Stimulated activated CD8-positive, alpha-beta memory T cell treated with anti-CD3 and anti-CD28 coated beads, Interleukin-12 subunit alpha, Interleukin-12 subunit beta, amount 100 ng/mL, for 24 hours (primary cell): Measurements from ENCODE around the gene GULP1.

ENCODE experiments used
- DNase-seq: peaks from one replicate; pipeline ENCODE4 v3.0.0-alpha.2; 2020; ENCODE audit errors: extremely low read depth

The GULP1 gene

DNA sequence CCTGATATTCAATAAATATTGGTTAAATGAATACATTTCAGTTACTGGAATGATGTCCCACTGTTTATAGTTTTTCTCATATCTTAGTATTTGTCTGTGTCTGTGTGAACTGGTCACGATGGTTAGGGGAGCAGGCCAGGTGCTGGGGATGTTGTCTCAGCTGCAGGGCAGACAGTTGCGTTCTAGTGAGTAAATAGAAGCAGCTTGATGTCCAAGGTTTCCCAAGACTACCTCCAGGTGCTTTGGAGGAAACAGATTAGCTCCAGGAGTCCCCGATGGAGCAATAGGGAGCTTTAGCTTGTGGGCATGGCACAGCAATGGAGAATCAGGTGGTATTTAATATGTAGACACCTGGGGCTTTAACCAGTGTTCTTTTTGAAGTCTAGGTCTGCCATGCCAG is 75.5 kb downstream of the GULP1 start:
- DNase-seq: no peak

GRCh38 chr2:188369365-188369764 is 77.7 kb downstream of the GULP1 start:
- no peak for DNase-seq

DNA sequence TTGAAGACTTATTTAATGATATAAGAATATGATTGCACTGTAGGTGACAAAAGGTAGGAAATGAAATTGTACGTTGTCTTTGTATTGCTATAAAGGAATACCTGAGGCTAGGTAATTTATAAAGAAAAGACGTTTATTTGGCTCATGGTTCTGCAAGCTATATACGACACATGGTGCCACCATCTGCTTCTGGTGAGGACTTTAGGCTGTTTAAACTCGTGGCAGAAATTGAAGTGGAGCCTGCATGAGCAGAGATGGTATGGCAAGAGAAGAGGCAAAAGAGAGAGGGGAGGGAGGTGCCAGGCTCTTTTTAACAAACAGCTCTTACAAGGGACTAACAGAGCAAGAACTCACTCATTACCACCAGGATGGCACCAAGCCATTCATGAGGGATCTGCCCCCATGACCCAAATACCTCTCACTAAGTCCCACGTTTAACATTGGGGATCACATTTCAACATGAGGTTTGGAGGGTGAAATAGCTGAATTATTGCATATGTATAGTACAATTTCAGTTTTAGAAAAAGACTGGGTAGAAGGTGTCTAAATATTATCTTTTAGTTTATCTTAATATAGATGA is 86.8 kb downstream of the GULP1 start:
- DNase-seq: no peak

GRCh38 chr2:188379748-188380147 is 88.1 kb downstream of the GULP1 start:
- no peak for DNase-seq

- no peak for DNase-seq
Measured at GRCh38 chr2:188380280-188380679, 88.6 kb downstream of the GULP1 start.

DNA sequence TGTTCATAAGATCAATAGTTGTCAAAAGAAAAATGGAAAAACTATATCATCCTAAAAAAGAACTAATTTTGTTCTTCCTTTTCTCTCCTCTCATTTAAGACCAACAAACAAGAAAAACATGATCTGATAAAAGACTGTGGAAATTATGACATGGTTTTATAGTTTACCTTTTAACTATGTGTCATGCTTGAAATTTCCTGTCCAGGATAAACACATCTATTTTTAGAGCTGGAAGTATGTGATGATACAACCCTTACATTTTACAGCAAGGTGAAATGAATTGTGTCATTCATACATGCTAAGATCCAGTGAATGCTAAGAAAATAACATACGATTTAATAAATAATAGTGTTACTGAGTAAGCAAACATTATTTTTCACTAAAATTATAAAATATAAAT is 89.9 kb downstream of the GULP1 start:
- no peak for DNase-seq

- DNase-seq: no peak
Measured at GRCh38 chr2:188382107-188382506, 90.4 kb downstream of the GULP1 start.

DNA sequence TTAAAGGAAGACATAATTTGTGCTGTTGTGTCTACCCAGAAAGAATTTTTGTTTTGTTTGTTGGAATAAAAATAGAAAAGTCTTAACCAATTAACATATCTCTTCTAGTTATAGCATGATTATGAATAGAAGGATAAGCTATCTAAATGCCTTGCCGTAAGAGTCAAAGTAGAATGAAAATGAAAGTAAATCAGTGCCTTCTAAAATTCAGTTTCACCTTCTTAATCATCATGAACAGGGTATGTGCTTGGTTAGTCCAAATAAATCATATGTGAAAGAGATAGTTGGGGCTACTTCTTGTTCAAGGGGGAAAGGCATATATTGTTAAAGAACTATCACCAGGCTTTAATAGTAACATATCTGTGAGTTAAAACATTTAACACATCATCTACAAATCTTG is 91.5 kb downstream of the GULP1 start:
- no peak for DNase-seq

- DNase-seq: no peak
Measured at GRCh38 chr2:188385857-188386256, 94.2 kb downstream of the GULP1 start.

DNA sequence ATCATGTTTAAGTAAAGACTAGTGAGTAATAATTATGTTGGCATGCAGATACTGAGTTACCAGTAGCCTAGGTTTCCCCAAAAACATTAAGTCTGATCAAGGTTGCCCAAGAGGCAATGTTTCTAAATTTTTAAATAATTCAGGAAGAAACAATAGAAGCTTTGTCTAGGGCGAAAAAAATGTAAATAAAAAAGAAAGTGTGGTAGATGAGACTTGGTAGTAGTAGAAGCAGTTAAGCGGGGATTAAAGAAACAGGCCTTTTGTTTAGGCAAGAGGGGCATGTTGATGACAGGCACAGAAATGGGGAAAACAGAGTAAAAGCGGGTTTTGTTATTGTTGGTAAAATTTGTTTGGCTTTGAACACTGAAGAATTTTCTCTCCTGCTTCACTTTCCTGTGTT is 97.2 kb downstream of the GULP1 start:
- no peak for DNase-seq

- no peak for DNase-seq
Measured at GRCh38 chr2:188391354-188391753, 99.7 kb downstream of the GULP1 start.

GRCh38 chr2:188394931-188395472 is 103.3 kb downstream of the GULP1 start:
- no peak for DNase-seq

- no peak for DNase-seq
Measured at GRCh38 chr2:188395903-188396689, 104.4 kb downstream of the GULP1 start.

GRCh38 chr2:188399159-188399558 is 107.5 kb downstream of the GULP1 start:
- DNase-seq: no peak

DNA sequence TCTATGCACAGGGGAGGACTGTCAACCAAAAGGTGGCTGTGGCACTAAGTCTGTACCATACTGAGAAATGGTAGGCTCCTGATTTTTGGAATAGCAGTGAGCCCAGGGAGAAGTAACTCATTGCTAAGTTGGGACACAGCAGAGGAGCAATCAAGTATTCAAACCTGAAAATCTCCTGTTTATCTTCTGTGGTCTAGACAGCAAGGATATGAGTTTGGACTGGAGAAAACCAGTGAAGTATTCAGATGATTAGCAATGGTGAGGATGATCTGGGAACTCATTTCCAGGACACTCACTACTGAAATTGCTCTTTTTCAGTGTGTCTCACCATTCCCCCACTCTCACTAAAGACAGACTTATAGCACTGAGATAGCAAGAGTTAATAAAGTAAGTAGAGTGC is 112.0 kb downstream of the GULP1 start:
- no peak for DNase-seq

GRCh38 chr2:188404341-188405004 is 112.8 kb downstream of the GULP1 start:
- no peak for DNase-seq

- DNase-seq: no peak
Measured at GRCh38 chr2:188406414-188406813, 114.7 kb downstream of the GULP1 start.

- DNase-seq: no peak
Measured at GRCh38 chr2:188410504-188411235, 119.0 kb downstream of the GULP1 start.

- DNase-seq: no peak
Measured at GRCh38 chr2:188412190-188412589, 120.5 kb downstream of the GULP1 start.

- no peak for DNase-seq
Measured at GRCh38 chr2:188414411-188414810, 122.7 kb downstream of the GULP1 start.

DNA sequence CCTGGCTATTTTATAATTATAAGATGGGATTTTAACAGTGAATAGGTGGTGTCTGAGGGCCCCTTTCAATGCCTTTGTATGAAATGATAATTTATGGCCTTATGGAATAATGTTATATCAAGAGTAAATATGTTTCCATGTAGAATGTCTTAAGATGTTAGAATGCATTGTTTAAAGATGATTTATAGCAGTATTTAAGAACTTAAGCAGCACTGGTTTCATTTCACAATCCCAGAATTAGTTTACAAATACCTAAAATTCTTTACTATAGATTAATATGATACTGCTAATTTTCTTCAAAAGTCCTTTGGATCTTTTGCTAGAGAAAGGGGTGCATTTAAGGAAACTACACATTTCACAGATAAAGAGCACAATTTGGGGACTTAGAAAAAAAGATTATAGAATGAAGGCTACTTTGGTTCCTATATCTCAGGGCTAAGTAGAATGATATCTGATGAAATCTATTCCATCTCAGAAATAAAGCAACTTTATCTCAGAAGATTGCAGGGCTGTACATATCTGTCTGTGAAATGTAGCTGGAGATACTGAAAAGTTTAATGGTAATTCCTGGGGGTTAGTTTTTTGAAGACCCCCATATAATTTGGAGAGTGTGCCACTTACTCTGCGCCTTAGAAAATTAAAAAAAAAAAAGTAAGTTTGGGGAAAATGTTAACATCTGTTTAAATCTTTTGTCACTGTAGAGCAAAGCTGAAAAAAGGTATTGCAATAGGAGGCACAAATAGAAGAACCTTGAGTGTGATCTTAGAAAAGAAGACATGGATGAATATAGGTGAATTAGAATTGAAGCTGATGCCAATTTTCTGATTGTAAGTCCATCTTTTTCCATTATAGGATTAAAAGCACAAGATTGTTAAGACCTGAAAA is 123.4 kb downstream of the GULP1 start:
- no peak for DNase-seq
